Measurements from ENCODE around the gene SLC37A1.

The SLC37A1 gene

GRCh38 chr21:42562816-42563215 lies 49.2 kb downstream of the SLC37A1 start:
- TF ChIP-seq ZFX (IDR thresholded peaks at IDR 0.05; ENCODE audit: borderline replicate concordance) (no peak), CTCF (IDR thresholded peaks at IDR 0.05) (no peak)
- H3K27ac ChIP-seq = no peak overlapping the region

- H3K27ac ChIP-seq = no peak overlapping the region
- TF ChIP-seq CTCF (IDR thresholded peaks at IDR 0.05) (no peak), ZFX (IDR thresholded peaks at IDR 0.05; ENCODE audit: borderline replicate concordance) (no peak)
Measured at GRCh38 chr21:42563261-42563660, 49.6 kb downstream of the SLC37A1 start.

- TF ChIP-seq CTCF (IDR thresholded peaks at IDR 0.05) = no peak
- no peak for TF ChIP-seq ZFX (IDR thresholded peaks at IDR 0.05; ENCODE audit: borderline replicate concordance)
- no peak overlapping the region for H3K27ac ChIP-seq
Measured at GRCh38 chr21:42563686-42564085, 50.0 kb downstream of the SLC37A1 start.

- H3K27ac ChIP-seq = no peak overlapping the region
- TF ChIP-seq ZFX (IDR thresholded peaks at IDR 0.05; ENCODE audit: borderline replicate concordance) (no peak), CTCF (IDR thresholded peaks at IDR 0.05) (no peak)
Measured at GRCh38 chr21:42564561-42564971, 50.9 kb downstream of the SLC37A1 start.

- no peak overlapping the region for H3K27ac ChIP-seq
- TF ChIP-seq ZFX (IDR thresholded peaks at IDR 0.05; ENCODE audit: borderline replicate concordance) = no peak
- TF ChIP-seq CTCF (IDR thresholded peaks at IDR 0.05) = no peak
Measured at GRCh38 chr21:42565206-42565810, 51.7 kb downstream of the SLC37A1 start.

GRCh38 chr21:42565886-42566523 lies 52.4 kb downstream of the SLC37A1 start:
- no peak for TF ChIP-seq ZFX (IDR thresholded peaks at IDR 0.05; ENCODE audit: borderline replicate concordance)
- TF ChIP-seq CTCF (IDR thresholded peaks at IDR 0.05) = no peak
- no peak overlapping the region for H3K27ac ChIP-seq

- no peak overlapping the region for H3K27ac ChIP-seq
Measured at GRCh38 chr21:42566524-42567213, 53.0 kb downstream of the SLC37A1 start.

More at GRCh38 chr21:42566524-42567213, 53.0 kb downstream of the SLC37A1 start:
- TF ChIP-seq ZFX (IDR thresholded peaks at IDR 0.05; ENCODE audit: borderline replicate concordance) (no peak), CTCF (IDR thresholded peaks at IDR 0.05) (no peak)

Data from 22Rv1 (cell line).